Measurements from ENCODE around the gene GALNT14.

The GALNT14 gene

DNA sequence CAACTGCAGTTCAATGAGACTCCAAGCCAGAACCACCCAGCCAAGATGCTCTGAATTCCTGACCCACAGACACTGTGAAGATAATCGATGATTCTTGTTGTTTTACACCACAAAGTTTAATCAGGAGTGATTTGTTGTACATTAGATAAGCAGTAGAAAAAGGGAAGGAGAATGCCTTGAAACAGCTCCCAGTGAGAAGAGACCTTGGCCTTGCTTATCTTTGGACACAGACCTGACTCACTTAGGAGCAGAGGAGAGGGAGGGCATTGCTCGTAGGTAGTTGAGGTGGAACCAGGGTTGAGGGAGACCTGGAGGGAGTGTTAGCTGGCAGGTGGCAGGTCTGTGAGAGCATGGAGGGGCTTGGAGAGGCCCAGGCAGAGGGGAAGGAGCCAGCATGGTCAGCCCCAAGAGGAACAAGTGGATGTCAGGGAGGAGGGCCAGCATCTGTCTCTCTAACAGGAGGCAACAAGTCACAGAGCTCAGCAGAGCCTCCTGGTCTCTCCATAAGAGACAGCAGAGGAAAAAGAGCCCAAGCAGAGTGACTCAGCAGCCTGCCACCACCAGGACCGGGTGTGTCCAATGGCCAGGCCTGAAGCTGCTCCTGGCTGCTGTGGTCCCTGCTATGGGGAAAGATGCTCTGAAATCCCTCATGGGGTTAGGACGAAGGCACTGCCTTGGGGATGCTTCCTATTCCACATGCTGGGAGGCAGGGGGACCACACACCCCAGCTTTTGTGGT, 169.4 kb downstream of the GALNT14 start:
- DNase-seq: no peak

GRCh38 chr2:30966786-30967185, 171.5 kb downstream of the GALNT14 start:
- no peak for DNase-seq

- DNase-seq: no peak
Measured at GRCh38 chr2:30965022-30965531, 173.2 kb downstream of the GALNT14 start.

- DNase-seq: no peak
Measured at GRCh38 chr2:30964334-30965005, 173.8 kb downstream of the GALNT14 start.

DNA sequence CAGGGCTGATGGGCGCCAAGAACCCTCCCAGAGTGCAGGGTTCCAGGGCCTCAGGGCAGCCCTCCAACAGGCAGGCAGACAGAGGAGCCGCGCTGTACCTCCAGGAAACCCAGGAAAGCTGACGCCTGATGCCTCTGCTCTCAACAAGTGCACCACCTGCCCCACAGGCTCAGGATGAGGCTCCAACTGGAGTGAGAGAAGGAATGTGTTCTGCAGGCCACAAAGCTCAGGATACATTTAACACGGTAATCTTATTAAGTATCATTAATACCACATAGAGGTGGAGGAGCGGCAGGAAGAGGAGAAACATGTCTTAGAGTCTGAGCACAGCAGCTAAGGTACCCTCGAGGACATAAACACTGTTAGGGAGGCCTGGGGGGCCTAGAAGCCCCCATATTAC, 175.1 kb downstream of the GALNT14 start:
- DNase-seq: no peak

GRCh38 chr2:30960213-30960612, 178.0 kb downstream of the GALNT14 start:
- DNase-seq: no peak

GRCh38 chr2:30959653-30960052, 178.6 kb downstream of the GALNT14 start:
- DNase-seq: no peak

- no peak for DNase-seq
Measured at GRCh38 chr2:30958918-30959265, 179.3 kb downstream of the GALNT14 start.

DNA sequence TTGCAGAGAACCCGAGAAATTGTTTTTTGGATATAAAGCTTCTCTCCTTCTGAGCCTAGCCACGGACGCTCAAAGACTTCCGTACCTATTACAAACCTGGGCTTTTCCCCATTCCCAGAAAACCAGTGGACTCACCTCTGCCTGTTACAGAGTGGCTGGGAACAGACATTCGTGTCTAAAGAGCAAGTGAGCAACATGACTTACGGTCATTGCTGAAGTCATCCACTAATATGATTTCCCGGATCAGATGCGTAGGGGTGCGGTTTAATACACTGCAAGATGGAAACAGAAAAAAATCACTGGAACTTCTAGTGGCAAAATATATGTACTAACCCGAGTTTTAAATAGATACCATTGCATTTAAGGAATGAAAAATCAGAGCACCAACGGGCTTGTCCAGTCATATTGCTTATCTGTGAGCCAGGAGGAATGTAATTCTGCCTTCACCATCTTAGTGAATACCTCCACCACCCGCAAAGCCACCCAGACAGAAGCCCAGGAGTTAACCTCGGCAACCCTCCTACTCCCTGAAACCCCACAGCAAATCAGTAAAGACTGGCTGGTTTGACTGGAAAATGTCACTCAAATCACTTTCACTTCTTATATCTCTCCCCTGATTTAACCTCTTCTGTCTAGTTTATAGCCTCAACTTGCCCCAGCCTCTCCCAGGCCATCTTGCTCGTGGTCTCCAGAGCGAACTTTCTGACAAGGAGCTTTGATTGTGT, 179.9 kb downstream of the GALNT14 start:
- DNase-seq: no peak

DNA sequence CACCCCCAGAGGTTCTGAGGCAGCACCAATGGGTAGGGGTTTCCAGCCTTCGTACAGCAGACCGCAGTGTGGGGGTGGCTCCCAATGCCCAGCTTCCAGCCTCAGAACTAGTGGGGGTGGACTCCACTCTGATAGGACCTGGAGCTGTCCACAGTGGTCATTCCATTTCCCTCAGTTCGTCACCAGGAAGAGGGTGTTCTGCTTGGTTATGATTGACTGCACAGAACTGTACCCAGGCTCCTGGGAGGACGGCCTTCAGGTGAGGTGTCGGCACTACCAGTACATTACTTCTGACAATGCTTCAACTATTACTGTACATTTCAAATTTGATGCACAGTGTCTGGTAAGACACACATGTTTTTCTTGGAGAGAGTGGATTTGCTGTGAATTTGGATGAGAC, 180.6 kb downstream of the GALNT14 start:
- DNase-seq: no peak

GRCh38 chr2:30956995-30957394, 181.2 kb downstream of the GALNT14 start:
- no peak for DNase-seq

DNA sequence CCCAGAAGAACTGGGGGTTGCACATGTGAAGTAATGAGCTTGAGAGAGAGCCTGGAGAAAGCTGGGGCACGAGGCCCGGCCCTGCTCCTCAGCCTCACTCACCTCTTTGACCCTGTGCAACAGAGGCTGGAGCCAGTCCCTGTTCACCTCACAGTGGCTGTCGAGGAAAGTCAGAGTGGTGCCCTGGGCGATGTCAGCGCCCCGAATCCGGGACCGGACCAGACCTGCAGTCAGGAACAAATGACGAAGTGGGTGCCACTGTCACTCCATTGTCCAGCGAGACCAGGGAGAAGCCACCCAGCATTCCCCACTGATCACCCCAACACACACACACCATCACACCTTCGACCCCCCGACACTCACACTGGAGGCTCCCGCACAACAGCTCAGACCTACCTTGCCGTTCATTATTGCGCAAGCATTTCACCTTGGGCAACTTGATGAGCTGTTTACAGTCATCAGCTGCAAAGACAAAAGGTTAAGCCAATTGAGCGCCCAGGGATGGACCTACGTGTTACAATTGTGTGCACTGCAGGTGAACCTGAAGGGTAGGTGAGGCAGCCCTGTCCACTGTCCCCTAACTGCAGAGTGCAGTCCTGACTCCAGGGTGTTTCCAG, 182.6 kb downstream of the GALNT14 start:
- no peak for DNase-seq

DNA sequence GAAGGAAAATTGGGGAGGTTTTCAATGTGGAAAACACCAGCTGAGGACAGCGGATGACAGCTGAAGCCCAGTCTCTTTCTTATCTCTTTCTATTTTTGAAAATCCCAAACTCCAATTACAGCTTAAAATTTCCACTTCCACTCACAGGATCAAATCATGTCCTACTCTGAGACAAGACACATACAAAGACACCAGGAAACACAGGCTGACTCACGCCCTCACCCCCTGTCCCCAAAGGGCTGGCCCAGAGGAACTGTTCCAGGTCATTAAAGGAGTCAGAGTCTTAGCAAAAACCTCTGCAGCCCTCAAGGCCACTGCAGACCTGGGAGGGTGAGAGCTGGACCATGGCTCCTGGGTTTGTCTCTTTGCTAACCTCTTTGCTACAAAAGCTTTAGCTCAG, 187.9 kb downstream of the GALNT14 start:
- DNase-seq: no peak

DNA sequence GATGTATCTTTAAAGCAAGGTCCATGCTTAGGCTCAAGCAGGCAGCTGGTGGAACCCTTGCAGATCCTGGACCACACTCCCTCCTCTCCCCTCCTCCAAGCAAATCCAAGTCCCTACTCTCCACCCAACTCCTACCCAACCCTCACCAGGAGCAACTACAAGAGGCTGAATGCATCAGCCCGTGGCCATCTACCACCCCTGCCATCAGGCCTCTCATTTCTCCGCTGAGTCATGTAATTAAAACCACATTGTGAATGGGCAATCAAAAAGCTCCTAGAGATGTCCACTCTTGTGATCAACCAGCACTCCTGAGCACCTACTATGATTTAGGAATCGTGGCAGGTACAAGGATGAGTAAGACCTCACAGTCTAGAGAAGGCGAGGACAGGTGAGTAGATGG, 188.8 kb downstream of the GALNT14 start:
- no peak for DNase-seq

- DNase-seq: no peak
Measured at GRCh38 chr2:30948857-30949256, 189.4 kb downstream of the GALNT14 start.

GRCh38 chr2:30948130-30948529, 190.1 kb downstream of the GALNT14 start:
- DNase-seq: no peak

DNA sequence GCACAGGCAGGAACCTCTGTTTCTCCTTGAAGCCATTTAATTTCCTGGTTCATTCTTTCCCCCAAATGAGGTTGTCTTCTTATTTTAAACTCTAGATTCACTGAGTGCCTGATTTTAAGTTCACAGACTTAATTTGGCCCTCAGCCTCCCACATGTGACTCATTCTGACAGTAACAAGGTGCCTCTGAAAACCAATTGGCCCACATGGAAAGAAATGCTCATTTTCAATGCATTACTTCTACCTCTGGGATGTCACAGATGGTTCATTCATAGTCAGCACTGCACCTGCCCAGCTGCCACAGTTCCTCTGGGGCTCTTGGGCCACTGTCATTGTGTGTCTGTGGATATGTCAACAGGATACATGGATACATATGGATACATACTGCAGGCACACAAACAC, 190.6 kb downstream of the GALNT14 start:
- DNase-seq: no peak

DNA sequence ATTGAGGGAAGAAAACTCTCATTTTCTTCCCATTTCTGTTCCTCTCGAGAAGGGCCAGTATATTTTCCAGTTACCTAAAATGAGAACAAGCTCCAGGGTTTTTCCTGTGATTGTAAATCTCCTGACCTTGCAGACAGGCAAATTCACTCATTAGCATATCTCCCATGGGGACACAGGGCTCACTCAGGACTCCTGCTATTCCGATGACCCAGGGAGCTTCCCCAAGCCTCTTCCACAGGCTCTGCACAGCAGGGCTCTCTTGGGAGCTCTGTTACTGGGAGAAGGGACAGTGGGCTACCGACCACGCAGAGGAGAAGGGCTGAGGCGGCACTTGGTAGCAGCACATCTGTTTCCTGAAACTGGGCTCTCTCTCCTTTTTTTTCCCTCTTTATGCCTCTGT, 195.8 kb downstream of the GALNT14 start:
- DNase-seq: no peak

GRCh38 chr2:30940839-30941238, 197.4 kb downstream of the GALNT14 start:
- DNase-seq: no peak

- DNase-seq: no peak
Measured at GRCh38 chr2:30939364-30939763, 198.9 kb downstream of the GALNT14 start.

DNA sequence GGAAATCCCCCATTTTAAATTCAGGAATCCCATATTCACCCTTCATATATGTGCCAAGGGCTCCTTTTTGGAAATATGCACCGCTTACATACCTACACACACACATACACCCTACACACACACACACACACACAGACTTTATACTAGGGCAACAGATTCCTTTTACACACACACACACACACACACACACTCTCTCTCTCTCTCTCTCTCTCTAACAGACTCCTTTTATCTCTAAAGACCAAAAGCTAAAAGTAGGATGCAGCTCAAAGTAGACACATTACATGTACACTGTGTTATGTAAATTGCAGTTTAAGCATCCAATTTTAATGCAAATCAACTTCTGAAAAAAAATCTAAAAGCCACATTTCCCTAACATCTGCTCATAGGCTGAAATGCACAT, 200.0 kb downstream of the GALNT14 start:
- no peak for DNase-seq

- DNase-seq: no peak
Measured at GRCh38 chr2:30936977-30937376, 201.3 kb downstream of the GALNT14 start.

GRCh38 chr2:30935795-30936194, 202.4 kb downstream of the GALNT14 start:
- DNase-seq: no peak

Measured in hippocampal formation (tissue), 2 donors.